Right kidney (tissue), 1 donor: ENCODE measurements around the gene IFIT1B.
A peak's percentile ranks its signal among the peaks of the same experiment; 100 is the strongest.

Source experiments
- DNase-seq: peaks from one replicate; pipeline ENCODE4 v3.0.0-alpha.2; 2016

Gene IFIT1B

GRCh38 chr10:89347701-89348457 lies 30.0 kb upstream of the IFIT1B start:
- peak; percentile 45 for DNase-seq

- DNase-seq: no peak
Measured at GRCh38 chr10:89348481-89348880, 29.4 kb upstream of the IFIT1B start.

GRCh38 chr10:89348975-89349374 lies 28.9 kb upstream of the IFIT1B start:
- DNase-seq: no peak

GRCh38 chr10:89350631-89351315 lies 27.1 kb upstream of the IFIT1B start:
- peak; percentile 51 for DNase-seq

GRCh38 chr10:89351412-89351779 lies 26.5 kb upstream of the IFIT1B start:
- no peak for DNase-seq

GRCh38 chr10:89351780-89352597 lies 25.9 kb upstream of the IFIT1B start:
- peak; percentile 68 for DNase-seq

GRCh38 chr10:89352802-89353201 lies 25.1 kb upstream of the IFIT1B start:
- no peak for DNase-seq

GRCh38 chr10:89355394-89355931 lies 22.4 kb upstream of the IFIT1B start:
- DNase-seq: no peak

GRCh38 chr10:89357096-89357495 lies 20.8 kb upstream of the IFIT1B start:
- no peak for DNase-seq

- DNase-seq: no peak
Measured at GRCh38 chr10:89357975-89358374, 19.9 kb upstream of the IFIT1B start.

- no peak for DNase-seq
Measured at GRCh38 chr10:89360157-89360556, 17.7 kb upstream of the IFIT1B start.

GRCh38 chr10:89362929-89363328 lies 14.9 kb upstream of the IFIT1B start:
- no peak for DNase-seq

GRCh38 chr10:89363729-89364442 lies 14.0 kb upstream of the IFIT1B start:
- DNase-seq: no peak

- DNase-seq: no peak
Measured at GRCh38 chr10:89364531-89364930, 13.3 kb upstream of the IFIT1B start.

GRCh38 chr10:89367529-89367928 lies 10.3 kb upstream of the IFIT1B start:
- no peak for DNase-seq

- no peak for DNase-seq
Measured at GRCh38 chr10:89368129-89368528, 9.7 kb upstream of the IFIT1B start.

- DNase-seq: peak; percentile 35
Measured at GRCh38 chr10:89369156-89370105, 8.4 kb upstream of the IFIT1B start.

GRCh38 chr10:89371079-89371478 lies 6.8 kb upstream of the IFIT1B start:
- DNase-seq: no peak

- DNase-seq: no peak
Measured at GRCh38 chr10:89371987-89372386, 5.9 kb upstream of the IFIT1B start.

- DNase-seq: no peak
Measured at GRCh38 chr10:89373916-89374711, 3.7 kb upstream of the IFIT1B start.
